Inflammatory macrophage (primary cell): ENCODE measurements around the gene FEM1C.

Source experiments
- DNase-seq, 2 donors: peaks; one replicate each; pipeline ENCODE4 v3.0.0-alpha.2; 2020 to 2022

FEM1C gene

DNA sequence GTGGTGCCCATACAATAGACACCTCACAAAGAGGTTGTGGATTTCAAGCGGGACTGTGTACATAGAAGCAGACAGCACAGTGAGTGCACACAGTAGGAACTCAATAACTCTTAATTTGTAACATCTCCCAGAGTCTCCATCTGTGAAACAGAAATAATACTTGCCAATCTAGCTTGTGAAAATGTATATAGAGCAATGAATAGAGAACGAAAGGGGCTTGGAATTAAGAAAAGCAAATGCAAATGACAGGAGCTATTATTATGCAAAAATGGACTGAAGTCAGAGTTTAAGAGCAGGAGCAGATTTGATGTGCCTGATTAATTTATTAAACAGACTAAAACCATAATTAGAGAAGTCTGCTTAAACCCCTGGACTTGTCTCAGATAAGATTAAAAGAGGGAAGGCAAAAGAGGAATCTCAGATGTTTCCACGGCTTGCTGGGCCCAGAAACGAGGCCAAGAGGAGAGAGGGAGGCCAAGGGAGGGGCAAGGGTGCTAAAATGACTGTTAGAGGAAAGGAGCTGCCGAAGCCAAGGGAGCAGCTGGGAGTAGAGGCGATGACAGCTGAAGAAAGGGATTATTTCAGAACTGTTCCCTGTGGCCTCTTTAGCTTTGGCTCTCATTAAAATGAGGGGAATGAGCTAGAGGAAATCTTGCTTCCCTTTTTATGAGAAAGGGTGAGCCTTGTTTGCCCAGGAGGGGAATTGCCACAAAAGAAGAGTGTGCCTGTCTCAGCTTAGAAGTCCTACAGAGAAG is 72.1 kb downstream of the FEM1C start:
- no peak for DNase-seq

DNA sequence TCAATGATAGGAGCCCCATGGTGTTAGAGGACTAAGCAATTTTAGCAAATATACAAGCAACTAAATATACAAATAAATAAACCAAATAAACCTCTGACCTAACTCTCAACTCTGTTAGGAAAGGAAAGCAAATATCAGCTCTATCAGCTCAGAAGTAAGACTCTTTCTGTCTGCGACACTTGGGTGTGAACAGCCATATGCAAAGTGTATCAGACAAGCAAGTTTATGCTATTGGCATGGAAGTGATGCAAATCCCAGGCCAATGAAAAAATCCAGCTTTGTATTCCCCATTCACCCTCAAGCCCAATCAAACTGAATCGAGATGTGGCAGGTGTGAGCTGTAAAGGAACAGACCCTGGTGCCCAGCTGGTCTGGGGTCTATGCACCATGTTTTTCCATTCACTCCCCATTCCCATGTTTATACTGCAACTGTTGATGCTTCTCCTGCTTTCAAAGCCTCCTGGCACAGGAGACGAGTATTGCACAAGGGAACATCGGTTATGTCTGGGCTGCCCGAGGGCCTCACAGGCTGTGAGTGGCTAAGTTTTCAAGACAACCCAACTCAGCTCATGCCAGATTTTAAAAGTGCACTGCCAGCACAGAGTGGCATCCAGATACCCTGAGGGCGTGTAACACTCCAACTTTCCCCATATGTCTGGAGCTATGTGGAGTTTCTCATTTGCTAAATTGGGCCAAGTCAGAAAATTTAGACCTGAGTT is 73.1 kb downstream of the FEM1C start:
- no peak for DNase-seq

DNA sequence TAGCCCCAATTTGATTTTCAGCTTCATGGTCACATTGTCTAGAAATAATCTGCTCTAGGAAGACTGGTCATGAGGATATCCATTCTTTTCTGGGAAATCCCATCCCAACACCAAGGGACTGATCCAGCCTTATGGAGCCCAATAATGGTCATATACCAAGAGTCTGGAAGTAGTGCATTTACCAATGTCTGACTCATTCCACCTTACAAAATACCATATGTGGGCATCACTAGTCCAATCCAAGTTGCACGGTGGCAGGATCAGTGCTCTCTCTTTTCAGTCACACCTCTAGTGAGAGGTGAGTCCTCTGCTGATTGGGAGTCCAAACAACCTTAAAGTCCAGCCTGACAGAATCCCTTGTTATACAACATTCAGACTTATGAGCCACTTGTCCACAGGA is 73.7 kb downstream of the FEM1C start:
- peak in 1 of 2 donors; percentile 21 for DNase-seq
